Mucosa of gallbladder (tissue), 1 donor: ENCODE results near the gene STAC. TPM values are rescaled to one million over a fixed set of nuclear protein-coding genes. Genes with fewer than 3 reads are reported as not detected.

Experiments used
- DNase-seq: peaks from one replicate; pipeline ENCODE4 v3.0.0-alpha.2; 2020; ENCODE audit warnings: low spot score
- total RNA-seq: library from RNA; stranded (reverse); gene quantifications from one replicate; pipeline ENCODE4 v1.2.1, GENCODE V29; 2021
- donor health status: DM: no; HTN: no; CAD: no.

Gene STAC
- total RNA-seq, result 11.9 TPM

- DNase-seq, result peak; percentile 39
These were observed at the start of gene STAC for GRCh38 chr3:36380221-36381031. TSS of gene STAC (plus strand) at chr3:36380504. CDS start at chr3:36380644, 140 bp downstream.

GRCh38 chr3:36332139-36332538 lies 48.2 kb upstream of the STAC start:
- no peak for DNase-seq

- DNase-seq, result no peak
These were observed 18.1 kb upstream of the STAC start for GRCh38 chr3:36362216-36362615.

- peak; percentile 41 for DNase-seq
These were observed 17.3 kb upstream of the STAC start for GRCh38 chr3:36362973-36363372.

GRCh38 chr3:36364260-36364659 lies 16.0 kb upstream of the STAC start:
- no peak for DNase-seq

- DNase-seq, result no peak
These were observed 14.5 kb upstream of the STAC start for GRCh38 chr3:36365829-36366228.

- DNase-seq, result no peak
These were observed 14.0 kb upstream of the STAC start for GRCh38 chr3:36366308-36366707.

- no peak for DNase-seq
These were observed 12.3 kb upstream of the STAC start for GRCh38 chr3:36367912-36368573.

- no peak for DNase-seq
These were observed 7.8 kb upstream of the STAC start for GRCh38 chr3:36372534-36372935.

- DNase-seq, result no peak
These were observed 7.2 kb upstream of the STAC start for GRCh38 chr3:36373084-36373483.

- no peak for DNase-seq
These were observed 6.6 kb upstream of the STAC start for GRCh38 chr3:36373666-36374065.

- no peak for DNase-seq
These were observed 458 bp upstream of the STAC start for GRCh38 chr3:36379872-36380220.

GRCh38 chr3:36381311-36381956 lies 1.1 kb downstream of the STAC start:
- DNase-seq, result no peak

GRCh38 chr3:36393563-36393962 lies 13.3 kb downstream of the STAC start:
- no peak for DNase-seq

- DNase-seq, result no peak
These were observed 13.9 kb downstream of the STAC start for GRCh38 chr3:36394176-36394575.

- DNase-seq, result no peak
These were observed 17.5 kb downstream of the STAC start for GRCh38 chr3:36397841-36398240.

GRCh38 chr3:36399933-36400332 lies 19.6 kb downstream of the STAC start:
- no peak for DNase-seq

GRCh38 chr3:36401056-36401455 lies 20.8 kb downstream of the STAC start:
- DNase-seq, result no peak

GRCh38 chr3:36403661-36404060 lies 23.4 kb downstream of the STAC start:
- DNase-seq, result no peak

GRCh38 chr3:36405190-36405589 lies 24.9 kb downstream of the STAC start:
- no peak for DNase-seq

GRCh38 chr3:36408146-36408545 lies 27.8 kb downstream of the STAC start:
- DNase-seq, result no peak

GRCh38 chr3:36409862-36410261 lies 29.6 kb downstream of the STAC start:
- DNase-seq, result no peak

- no peak for DNase-seq
These were observed 31.3 kb downstream of the STAC start for GRCh38 chr3:36411587-36411986.
